ENCODE measurements around the gene SPCS1.

GRCh38 chr3:52695798-52696671, 9.9 kb upstream of the SPCS1 start:
- TF ChIP-seq POLR2A (IDR thresholded peaks at IDR 0.05): no peak
- TF ChIP-seq CTCF (IDR thresholded peaks at IDR 0.05): no peak
